Testis (tissue), 2 donors: ENCODE results near the gene PAN3.

ENCODE experiments used
- CTCF ChIP-seq, 3 experiments: fragments of 450-650 bp in 2 of 3; fragments of 200-600 bp in 1 of 3; sonication (generic) in 1 of 3; IDR thresholded peaks; one replicate each; pipeline ENCODE4 v1.5.1; 2016 to 2019; ENCODE audit warnings: antibody characterized with exemption in 3 of 3, mild to moderate bottlenecking in 2 of 3, moderate library complexity in 1 of 3
- POLR2A ChIP-seq: fragments of 450-650 bp; IDR thresholded peaks from one replicate; pipeline ENCODE4 v1.6.1; 2017; ENCODE audit warnings: antibody characterized with exemption, mild to moderate bottlenecking, moderate library complexity

DNA sequence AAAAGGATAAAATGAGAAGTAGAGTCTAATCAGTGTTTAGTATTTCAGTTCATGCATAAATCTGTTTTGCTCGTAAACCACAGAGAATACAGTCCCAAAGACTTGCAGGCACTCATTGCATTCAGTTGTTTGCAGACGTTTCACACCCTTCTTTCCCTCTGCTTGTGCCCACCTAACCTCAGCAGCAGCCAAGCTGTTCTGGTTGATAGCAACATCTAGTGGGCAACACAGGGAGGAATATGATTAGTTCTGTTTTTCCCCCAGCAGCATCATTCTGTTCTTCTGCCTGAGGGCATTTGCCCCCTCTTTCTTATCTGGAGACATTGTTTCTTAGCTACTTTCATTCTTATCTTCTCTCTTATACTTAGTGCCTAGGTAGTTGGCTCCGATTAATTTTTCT is 135.6 kb downstream of the PAN3 start:
- TF ChIP-seq CTCF (IDR thresholded peaks at IDR 0.05) (no peak), POLR2A (no peak)
